ENCODE data around the gene USP34.
"Not testable (repeated sequence)": the region's sequence is repeated elsewhere in the genome, so short reads cannot be mapped to it uniquely, and the experiment has no call there.

DNA sequence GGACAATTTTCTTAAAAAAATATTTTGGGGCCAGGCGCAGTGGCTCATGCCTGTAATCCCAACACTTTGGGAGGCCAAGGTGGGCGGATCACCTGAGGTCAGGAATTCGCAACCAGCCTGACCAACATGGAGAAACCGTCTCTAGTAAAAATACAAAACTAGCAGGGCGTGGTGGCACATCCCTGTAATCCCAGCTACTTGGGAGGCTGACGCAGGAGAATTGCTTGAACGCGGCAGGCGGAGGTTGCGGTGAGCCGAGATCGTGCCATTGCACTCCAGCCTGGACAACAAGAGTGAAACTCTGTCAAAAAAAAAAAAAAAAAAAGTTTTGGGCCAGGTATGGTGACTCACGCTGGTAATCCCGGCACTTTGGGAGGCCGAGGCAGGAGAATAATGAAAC, 276.2 kb downstream of the USP34 start:
- not testable (repeated sequence) for TF ChIP-seq POLR2AphosphoS5 (IDR thresholded peaks at IDR 0.05; ENCODE audit: low read depth, low read length); CTCF (IDR thresholded peaks at IDR 0.05); REST (IDR thresholded peaks at IDR 0.05; ENCODE audit: insufficient read depth in 1 of 2, low read depth in 2 of 2, low read length in 1 of 2)
